H1 (cell line): ENCODE measurements around the gene GPR18.

ENCODE experiments used
- CEBPB ChIP-seq: IDR thresholded peaks from 2 replicates; pipeline ENCODE4 v1.6.1; 2012; ENCODE audit warnings: low read depth, low read length
- CREB1 ChIP-seq: IDR thresholded peaks from 2 replicates; pipeline ENCODE4 v1.6.1; 2012; ENCODE audit warnings: inconsistent platforms
- CTCF ChIP-seq, 3 experiments: IDR thresholded peaks; 1 replicate in 2 of 3; 2 replicates in 1 of 3; pipeline versions ENCODE4 v1.5.1 to v1.6.1; 2011; ENCODE audit warnings: low read length in 3 of 3, mild to moderate bottlenecking in 3 of 3, inconsistent platforms in 2 of 3, low read depth in 1 of 3, moderate library complexity in 1 of 3; ENCODE audit not compliant: insufficient read depth in 1 of 3; ENCODE audit errors: control extremely low read depth in 1 of 3
- POLR2A ChIP-seq, 2 experiments: IDR thresholded peaks; 1 replicate in 1 of 2; 2 replicates in 1 of 2; pipeline ENCODE4 v1.6.1; 2011; ENCODE audit warnings: low read depth in 2 of 2, low read length in 2 of 2, mild to moderate bottlenecking in 2 of 2; ENCODE audit errors: control extremely low read depth in 1 of 2
- POLR2AphosphoS5 ChIP-seq: IDR thresholded peaks from 2 replicates; pipeline ENCODE4 v1.6.1; 2011; ENCODE audit warnings: low read depth, low read length
- POU5F1 ChIP-seq: IDR thresholded peaks from 2 replicates; pipeline ENCODE4 v1.6.1; 2011; ENCODE audit warnings: low read depth, mild to moderate bottlenecking, low read length, moderate library complexity

- no peak for TF ChIP-seq CTCF (IDR thresholded peaks at IDR 0.05; ENCODE audit: control extremely low read depth in 1 of 3, insufficient read depth in 1 of 3, low read depth in 1 of 3, low read length in 3 of 3)
- TF ChIP-seq POLR2AphosphoS5: no peak
- TF ChIP-seq POLR2A (IDR thresholded peaks at IDR 0.05; ENCODE audit: control extremely low read depth in 1 of 2, low read depth in 2 of 2, low read length in 2 of 2): no peak
- no peak for TF ChIP-seq CEBPB
- no peak for TF ChIP-seq CREB1
- no peak for TF ChIP-seq POU5F1
Measured at GRCh38 chr13:99250982-99251825, 7.0 kb downstream of the GPR18 start.
